Left renal cortex interstitium (tissue), 4 donors: ENCODE data around the gene RELCH. TPM values are rescaled to one million over a fixed set of nuclear protein-coding genes. Genes with fewer than 3 reads are reported as not detected.

Source experiments
- DNase-seq, 4 donors: peaks; one replicate each; pipeline ENCODE4 v3.0.0-alpha.2; 2013; ENCODE audit warnings: low read depth in 4 of 4, low spot score in 2 of 4, missing footprints in 1 of 4
- polyA plus RNA-seq, 4 donors: library from polyadenylated mRNA; unstranded; fragments of 120-200 nt; gene quantifications; one replicate each; pipeline ENCODE4 v1.2.1, GENCODE V29; 2013; ENCODE audit not compliant: insufficient read length in 4 of 4

RELCH gene
- polyA plus RNA-seq, 4 donors, result 26.7 to 41.5 (median 36.1) TPM

DNA sequence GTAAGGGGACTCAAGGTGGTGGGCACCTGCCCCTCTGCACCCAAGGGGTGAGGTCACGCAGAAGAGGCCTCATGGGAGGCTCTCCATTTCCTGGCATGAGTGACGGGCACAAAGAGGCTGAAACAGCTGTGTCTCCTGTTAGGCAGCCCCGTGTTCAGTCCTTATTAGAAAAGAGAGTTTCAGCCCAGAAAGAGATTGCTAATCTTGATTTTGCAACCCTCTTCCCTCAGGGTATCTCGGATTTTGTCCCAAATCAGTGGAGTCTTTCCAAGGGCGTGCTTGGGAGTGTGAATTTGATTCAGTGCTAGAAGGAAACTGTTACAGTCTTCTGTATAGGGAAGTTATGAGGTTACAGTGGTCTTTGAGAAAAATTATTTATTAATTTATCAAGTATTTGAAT lies 148.4 kb downstream of the RELCH start:
- no peak for DNase-seq

DNA sequence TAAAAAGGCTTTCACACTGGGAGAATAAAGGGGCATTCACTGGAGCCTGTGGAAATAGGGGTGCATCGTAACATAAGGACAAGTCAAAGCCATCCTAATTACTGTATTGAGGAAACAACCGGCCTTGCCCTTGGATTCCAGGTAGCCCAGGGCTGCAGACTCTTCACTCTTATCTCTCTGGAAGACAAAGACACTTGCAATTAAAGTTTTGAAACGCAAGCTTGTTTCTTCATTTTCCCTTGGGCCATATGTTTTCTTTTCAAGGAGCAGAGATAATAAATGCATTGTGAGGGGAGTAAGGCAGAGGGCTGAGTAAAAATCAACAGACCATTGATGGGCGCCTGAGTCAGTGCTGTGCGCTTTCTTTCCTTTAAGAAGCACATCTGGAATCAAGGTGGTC lies 149.6 kb downstream of the RELCH start:
- DNase-seq, result no peak

DNA sequence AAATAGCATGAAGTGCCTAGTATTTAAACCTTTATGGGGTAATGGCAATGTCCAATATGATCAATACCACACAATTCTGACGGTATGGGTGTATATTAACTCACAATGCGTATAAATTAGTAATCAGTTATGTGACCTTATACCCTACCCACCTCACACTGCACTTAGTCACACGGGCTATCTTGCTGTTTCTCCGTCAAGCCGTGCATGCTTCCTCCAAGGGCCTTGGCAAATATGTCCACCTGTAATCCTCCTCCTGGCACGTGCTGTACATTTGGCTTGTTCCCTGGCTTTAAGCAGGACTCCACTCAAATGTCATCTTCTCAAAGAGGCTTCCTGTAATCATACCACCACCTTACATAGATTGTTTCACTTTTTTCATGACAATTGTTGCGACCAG lies 150.3 kb downstream of the RELCH start:
- no peak for DNase-seq

DNA sequence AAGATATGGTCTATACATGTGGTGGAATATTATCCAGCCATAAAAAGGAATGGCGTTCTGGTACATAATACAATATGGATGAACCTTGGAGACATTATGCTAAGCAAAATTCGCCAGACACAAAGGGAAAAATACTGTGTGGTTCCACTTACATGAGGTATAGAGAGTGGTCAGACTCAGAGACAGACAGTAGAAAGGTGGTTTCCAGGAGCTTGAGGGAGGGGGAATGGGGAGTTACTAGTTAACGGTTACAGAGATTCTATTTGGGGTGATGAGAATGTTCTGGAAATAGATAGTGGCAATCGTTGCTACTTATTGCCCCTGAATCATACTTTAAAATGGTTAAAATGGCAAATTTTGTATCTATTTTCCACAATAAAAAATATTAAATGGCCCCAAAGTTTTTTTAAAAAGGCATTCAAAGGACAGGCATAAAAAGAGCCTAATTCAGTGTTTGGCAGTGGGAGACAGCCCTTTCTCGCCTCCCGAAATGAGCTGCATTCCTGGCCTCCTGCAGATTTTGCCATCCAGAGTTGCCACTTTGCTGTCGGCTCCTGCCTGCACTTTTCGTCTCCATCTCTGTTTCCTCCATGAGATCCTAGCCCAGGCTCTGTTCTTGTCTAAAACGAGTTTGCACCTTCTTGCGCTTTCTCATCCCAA lies 151.5 kb downstream of the RELCH start:
- DNase-seq, result no peak

DNA sequence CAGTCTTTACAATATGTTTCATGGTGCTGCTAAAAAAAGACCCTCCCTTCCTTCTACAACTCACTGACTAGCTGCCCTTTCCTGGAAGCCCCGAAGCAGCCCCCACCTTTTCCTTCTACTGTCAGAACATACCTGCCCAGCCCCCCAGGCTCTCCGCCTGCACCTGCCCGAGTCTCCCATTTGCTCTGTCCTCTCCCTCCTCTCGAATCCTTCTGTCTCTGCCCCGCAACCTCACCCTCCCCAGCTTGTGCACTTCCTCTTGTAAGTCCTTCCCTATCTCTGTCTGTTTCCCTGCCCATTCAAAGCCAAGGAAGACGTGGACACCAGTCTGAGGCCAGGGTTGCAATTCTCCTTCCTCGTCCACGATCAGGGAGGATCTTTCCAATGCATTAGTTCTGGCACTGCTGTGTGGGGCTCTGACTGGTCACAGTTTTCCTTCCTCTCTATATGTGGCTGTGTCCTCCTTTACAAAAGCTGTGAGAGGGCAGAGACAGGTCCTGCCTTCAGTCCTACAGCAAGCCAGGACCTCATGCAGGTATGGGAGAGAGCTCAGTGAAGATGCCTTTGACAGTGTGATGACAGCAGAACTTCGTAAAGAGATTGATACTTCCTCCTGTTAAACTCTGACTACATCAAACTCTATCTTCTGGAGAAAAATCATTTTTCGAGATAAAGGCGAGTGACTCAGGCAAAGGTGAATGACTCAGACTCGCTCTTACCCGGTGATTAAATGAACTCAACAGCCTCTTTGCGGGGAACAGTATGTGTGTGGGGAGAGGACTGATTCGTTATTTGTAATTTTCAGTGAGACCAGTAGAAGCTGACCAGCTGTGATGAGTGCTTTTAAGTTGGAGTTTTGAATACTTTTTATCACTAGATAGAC lies 152.3 kb downstream of the RELCH start:
- no peak for DNase-seq

DNA sequence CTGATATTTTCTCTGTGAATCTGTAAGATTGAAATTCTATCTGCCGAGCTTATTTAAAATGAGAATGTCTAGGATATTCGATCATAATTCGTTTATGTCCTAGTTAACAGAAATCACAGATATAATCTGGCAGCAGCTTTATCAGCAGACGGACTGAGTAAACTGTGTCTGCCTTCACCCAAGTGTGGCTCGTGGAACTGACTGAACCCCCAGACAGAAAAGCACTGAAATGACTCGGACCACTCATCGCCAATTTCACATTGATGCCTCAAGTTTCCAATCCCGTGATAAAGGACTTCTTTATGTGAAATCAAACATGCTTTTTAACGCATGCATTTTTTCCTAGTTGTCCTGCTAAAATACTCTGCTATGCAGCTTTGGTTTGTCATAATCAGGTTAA lies 153.9 kb downstream of the RELCH start:
- no peak for DNase-seq

DNA sequence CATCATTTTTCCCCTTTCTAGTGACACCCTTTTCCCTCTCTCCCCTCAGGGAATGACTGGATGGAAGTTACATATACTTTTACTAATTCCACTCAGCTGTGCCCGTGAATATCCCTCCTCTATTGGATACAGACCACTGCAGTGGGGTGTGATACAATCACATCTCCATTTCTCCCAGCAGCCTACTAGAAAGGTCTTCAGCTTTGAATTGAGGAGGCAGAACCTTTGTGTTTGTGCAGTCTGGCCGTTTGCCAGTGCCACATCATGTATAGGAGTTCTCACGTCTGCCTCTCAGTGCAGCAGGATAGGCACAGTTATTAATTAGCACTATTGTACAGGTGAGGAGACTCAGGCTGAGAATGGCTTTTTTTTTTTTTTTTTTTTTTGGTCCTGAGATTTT lies 154.4 kb downstream of the RELCH start:
- DNase-seq, result no peak

DNA sequence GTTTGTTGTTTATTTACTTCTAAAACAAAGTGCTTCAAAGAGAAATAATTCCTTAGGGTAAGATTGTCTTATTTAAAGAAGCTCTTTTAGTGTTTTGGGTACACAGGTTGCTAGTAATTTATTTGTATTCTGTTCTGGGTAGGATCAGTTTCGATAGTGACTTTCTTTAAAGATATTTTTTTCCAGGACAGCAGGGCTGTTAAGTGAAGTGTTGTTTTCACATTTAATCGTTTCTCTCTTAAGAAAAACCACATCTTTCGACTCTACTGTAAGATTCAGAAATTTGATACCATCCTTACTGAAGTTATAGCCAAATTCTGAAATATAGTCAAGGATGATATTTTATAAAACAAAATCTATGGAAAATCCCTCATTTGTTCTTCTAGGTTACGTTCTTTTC lies 155.8 kb downstream of the RELCH start:
- DNase-seq, result no peak

DNA sequence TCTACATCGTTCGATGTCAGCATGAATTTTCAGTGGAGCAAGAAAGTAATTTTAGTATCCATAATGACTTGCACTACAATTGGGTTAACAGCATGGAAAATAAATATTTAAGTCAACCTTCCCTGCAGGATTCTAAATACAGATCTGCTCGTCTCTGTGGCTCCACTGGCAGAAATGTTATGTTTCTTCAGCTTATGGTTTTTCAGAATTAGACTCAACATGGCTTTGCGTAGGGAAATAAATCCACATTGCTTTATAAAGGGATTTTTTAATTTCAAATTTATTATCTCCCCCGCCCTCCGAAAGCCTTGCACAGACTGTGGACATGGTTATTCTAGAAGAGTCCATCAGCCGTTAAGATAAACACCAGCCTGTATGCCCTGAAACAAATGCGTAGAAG lies 156.3 kb downstream of the RELCH start:
- no peak for DNase-seq

DNA sequence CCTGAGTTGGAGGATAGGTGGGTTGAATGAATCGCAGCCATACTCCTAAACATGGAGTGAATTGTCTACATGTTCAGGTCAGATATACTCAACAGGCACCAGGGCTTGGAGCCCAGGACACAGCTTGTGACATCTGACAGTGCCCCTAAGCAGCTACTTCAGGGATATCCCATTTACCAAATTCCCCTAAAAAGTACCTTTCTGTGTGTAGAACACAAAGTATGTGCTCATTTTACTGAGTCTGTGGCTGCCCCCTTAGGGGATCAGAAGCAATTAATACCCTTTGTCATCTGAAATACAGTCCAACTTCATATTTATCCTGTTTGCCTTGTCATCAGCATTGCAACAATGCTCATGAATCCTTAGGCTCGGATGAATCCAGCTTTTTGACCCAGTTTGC lies 158.9 kb downstream of the RELCH start:
- DNase-seq, result no peak

DNA sequence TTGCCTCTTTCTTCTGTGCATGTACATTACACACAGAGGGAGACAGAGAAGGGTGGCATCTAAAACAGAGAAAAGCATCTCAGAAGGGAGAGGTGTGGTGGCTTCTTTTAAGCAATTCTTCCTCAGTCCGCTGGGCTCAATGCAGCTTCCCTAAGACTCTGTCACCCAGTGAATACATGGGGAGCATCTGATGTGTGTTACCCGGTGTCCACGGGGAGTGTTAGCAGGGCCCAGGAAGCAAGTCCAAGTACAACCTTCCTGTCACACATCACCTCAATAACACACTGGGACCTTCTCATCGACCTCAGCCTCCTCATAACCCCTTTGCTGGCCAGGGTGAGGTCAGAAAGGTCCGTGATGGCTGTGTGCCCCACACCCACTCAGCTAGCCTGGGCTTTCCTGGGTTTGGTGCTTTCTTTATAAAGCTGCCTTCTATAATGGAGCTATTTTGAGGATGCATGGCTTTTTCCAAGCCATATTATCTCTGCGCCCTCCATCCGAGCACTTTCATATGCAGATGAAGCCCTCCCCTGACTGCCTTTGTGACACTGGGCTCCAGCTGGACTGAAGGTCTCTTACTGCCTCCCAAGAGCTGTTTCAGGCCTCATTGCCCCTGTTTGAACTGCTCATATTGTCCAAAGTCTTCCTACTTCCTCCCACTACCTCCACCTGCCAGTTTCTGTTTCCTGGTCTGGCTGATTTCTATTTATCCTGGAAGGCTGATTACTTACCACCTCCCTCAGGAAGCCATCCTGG lies 159.5 kb downstream of the RELCH start:
- no peak for DNase-seq

DNA sequence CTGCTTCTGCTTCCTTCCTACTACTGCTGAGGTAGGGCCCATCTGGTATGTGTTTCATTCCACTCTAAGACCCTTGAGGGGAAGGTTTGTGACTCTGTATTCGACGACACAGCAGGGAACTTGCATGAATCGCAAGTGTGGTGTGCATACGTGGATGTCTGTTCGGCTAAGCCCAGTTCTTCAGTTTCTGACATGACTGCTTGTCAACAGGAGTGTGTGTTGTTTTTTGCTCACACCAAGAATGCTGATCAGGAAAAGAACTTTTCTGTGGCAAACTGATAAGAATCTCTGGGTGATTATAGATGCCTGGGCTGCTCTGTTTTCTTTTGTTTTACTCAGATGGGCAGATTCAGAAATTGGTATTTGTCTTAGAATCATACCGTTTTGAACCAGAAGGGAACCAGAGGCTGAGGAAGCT lies 160.0 kb downstream of the RELCH start:
- DNase-seq, result no peak

DNA sequence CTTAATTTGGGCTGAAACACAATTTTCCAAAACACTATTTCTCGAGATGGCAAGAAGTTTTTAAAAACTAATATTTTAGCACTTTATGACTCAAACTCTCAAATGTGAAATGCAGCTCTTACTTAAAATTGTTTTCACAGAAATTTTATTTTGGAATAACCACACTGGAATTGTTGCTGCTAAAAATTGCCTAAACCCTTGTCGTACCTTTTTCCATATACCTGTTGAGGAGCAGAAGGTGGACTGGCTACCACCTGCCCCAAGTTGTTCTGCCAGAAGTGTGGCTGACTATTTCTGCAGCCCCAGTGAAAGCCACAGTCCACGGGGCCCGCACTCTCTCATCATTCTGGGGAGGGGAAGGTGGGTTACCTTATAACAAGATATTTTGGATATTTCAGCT lies 161.4 kb downstream of the RELCH start:
- no peak for DNase-seq

DNA sequence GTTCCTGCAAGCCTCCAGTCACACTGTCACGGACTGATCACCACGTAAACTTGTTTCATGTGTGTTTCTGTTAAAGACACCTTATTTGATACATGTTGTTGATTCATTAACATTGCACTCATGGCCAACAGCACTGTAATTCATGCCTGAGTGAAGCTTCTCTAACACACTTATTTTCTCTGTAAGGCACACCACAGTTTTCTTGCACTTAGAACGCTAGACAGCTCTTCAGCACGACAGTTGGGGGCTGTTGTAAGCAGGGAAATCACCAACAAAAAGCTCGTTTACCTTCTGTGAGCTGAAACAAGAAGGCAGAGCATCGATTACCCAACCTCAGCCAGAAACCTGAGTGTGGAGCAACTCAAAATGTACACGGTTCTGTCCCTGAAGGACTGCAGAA lies 166.1 kb downstream of the RELCH start:
- no peak for DNase-seq

DNA sequence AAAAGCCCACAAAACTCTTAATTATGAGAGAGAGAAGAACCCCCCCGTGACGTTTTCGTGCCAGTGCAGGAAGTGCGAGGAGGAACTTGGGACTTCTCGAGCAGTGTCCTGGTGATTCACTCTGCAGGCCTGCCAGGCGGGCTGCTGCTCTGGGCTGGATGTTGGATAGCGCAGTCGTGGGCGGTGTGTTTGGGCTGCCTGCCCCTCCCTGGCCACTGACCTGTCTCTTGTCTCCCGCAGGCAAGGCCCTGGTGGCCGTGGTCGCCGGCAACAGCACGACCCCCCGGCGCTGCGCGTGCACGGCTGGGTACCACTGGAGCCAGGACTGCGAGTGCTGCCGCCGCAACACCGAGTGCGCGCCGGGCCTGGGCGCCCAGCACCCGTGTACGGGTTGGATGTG lies 167.1 kb downstream of the RELCH start:
- DNase-seq, result no peak

DNA sequence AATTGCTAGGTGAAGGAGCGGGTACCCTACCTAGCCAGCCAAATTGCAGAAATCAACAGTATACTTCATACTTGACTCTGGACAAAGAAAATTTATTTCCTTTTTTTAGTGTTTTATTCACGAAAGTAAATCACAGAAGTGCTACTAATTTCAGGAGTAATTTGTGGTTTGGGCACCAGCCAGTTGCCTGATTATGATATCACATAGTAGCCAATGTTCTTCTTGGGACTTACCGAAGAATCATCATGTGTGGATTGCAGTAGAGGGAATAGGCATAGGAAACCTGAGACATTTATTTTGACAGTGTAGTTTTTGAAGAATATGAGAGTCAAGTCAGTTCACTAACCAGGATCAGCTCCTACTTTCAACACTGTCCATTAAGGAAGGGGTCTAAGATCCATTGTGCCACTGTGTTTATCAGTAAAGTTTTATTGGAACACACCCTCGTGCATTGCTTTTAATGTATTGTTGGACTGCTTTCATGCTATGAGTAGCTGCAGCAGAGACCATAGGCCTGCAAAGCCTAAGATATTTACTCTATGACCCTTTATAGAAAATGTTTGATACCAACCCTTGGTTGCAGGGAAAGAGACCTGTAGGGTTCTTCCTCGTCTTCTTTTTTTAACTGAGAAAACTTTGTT lies 170.1 kb downstream of the RELCH start:
- no peak for DNase-seq

Other genes with a start within 250 kb of the RELCH start
- gene PIGN, start 199 bp upstream of the RELCH start, polyA plus RNA-seq, result 10 to 100 TPM; 23.3 to 31.7 (median 29.9) TPM
- gene TNFRSF11A, start 138.1 kb downstream of the RELCH start, polyA plus RNA-seq, result 1 to 10 TPM; 1.8 to 3.4 (median 2.5) TPM